GM18498 (cell line): ENCODE results near the gene NPEPL1.

ENCODE experiments used
- ATAC-seq: cut with Tn5 transposase; IDR thresholded peaks from one replicate; pipeline ENCODE4 v1.9.1; 2021; ENCODE audit warnings: mild to moderate bottlenecking, moderate library complexity; ENCODE audit not compliant: unreplicated experiment

The NPEPL1 gene

GRCh38 chr20:58699623-58700107, 7.1 kb downstream of the NPEPL1 start:
- ATAC-seq = no peak

GRCh38 chr20:58700121-58700821, 7.7 kb downstream of the NPEPL1 start:
- ATAC-seq = no peak

- no peak for ATAC-seq
Observed at GRCh38 chr20:58700823-58701222, 8.2 kb downstream of the NPEPL1 start.

DNA sequence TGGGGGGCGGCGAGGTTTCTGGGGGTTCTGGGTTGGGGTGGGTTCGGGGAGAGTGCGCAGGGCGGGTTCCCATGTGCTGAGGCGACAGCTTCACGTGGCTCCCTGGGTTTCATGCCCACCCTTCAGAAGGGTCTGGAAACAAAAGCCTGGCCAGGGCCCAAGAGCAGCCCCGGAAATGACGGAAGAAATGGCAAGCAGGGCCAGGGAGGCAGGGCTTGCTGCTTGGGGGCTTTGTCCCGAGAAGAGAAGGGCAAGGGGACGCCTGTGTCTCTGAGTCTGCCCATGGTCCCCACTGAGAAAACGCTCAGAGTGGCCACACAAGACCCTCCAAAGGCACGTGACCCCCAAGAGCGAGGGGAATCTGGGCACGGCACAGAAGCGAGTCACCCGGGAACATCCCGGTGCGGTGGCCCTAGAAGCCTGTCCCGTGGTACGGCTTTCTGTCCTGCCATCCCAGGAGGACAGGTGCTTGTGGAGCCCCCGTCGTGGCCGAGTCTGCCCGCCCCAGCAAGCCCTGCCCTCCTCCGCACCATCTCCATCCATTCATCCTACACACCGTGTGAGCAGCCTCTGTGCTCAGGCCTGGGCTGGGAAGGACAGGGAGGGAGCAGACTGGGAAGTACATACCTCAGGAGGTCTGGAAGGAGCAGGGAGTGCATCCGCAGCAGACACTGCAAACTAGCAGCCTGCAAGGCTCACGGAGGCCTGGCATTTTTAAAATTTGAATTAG, 9.0 kb downstream of the NPEPL1 start:
- no peak for ATAC-seq

DNA sequence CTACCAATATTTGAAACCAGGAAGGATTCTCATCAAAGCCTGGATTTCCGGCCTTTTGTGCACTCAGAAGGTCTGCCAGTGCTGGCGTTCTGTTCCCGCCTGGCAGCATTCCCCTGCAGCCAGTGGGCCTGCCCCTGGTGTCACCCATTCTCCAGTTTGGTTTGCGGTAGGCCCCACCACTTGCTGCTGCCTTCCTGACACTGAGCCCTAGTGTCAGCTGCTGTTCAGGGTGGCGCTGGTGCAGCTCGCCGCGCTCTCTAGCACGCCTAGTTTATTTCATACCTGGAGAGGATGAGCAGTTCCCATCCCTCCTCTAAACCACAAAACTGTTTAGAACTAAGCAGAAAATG, 9.5 kb downstream of the NPEPL1 start:
- ATAC-seq = no peak

DNA sequence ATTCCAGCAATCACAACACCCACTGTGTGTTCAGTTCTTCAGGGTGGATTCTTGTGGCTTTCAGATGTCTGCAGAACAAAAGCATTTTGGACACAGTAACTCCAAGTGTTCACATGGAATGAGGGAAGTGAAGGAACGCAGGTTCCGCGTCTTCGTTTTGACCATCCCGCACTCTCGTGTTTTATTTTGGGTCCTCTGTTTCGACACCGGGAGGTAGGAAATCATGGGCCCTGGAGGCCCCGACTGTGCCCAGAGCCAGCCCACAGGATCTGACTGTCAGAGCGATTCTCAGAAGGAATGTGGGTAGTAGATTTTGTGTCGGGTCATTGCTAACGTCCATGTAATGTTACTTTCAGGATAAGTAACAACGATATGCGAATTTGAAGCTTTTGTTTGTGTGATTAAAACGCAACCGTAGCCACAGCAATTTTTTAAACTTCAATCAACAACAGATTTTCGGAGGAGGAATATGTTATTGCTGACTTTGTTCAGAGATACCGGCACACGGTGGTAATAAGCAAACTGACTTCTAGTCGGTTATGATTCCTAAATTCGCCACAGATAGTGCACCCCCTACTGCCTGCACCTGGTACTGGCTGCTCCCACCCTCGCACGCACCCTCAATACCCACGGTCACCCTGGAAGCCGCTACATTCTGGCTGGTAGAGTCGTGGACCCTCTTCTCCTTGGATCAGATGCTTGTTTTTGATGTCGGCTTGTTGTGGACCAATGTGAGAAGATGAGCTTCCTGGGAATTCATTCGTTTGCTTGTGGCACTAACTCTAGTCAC, 10.5 kb downstream of the NPEPL1 start:
- no peak for ATAC-seq

GRCh38 chr20:58703765-58704371, 11.3 kb downstream of the NPEPL1 start:
- ATAC-seq = no peak

DNA sequence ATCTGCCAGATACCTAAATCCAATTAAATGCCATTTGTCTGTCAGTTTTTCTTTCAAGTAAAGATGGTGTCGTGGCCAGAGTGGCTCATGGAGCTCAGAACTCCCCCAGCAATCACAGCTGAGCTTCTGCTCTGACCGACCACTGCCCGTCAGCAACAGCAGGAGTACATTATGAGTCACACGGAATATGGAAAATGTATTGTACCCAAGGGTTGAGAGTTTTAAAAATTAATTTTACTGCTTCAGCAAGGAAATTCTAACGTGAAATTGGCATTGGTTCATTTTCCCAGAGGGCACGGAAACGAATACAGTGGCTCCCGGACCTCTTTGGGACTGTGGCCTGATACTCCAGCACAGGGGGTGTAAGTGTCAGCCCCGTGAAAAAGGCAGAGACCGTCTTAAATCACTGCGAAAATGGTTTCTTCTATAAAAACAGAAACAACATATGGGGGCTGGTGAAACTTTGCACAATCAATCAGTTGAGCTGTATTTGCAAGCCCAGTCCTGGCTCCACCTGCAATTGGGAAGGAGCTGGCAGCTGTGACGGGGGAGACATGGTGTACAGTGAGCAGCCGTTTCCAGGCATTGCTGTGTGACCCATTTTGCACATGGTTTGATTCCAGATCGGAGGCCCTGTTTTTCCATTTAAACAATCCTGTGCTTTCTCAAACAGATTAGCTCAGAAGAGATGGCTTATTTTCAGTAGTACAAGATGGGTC, 12.8 kb downstream of the NPEPL1 start:
- no peak for ATAC-seq

- ATAC-seq = no peak
Observed at GRCh38 chr20:58706150-58706892, 13.7 kb downstream of the NPEPL1 start.

DNA sequence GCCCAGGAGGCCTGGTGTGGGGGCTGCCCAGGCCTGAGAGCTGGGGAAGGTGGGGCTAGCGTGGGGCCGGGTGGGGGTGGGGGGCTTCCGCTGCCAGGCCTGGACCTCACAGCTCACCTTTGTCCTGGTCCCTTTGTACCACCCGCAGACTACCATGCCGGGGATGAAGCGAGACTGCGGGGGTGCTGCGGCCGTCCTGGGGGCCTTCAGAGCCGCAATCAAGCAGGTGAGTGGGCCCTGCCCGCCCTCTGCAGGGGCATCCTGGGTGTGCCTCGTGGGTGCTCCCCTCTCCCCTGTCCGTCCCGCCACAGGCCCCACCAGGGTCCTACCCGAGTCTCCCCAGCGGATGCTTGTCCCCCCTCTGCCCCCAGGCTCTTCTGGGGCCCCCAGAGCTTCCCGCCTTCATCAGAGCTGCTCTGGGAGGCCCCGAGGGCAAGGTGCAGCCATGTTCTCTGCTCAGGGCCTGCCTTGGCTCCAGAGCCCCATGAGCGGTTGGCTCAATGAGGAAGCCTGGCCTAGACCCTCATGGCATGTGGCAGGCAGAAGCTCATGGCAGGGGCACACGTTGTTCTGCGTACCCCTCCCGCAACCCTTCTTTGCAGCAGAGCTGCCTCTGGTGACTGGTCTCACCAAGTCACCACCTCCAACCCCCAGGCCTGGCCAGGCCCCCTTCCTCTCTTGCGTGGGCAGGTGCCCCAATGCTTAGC, 14.5 kb downstream of the NPEPL1 start:
- no peak for ATAC-seq

DNA sequence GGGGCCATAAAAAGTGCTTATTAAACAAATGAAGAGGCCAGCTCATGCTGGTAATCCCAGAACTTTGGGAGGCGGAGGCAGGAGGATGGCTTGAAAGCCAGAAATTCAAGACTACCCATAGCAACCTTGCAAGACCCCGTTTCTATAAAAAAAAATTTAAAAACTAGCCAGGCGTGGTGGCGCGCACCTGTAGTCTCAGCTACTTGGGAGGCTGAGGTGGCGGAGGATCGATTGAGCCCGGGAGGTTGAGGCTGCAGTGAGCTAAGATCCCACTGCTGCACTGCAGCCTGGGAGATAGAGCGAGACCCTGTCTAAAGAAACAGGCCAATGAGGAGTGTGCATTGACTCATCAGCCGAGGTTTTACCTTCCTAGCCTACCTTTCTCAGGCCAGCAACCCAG, 15.2 kb downstream of the NPEPL1 start:
- no peak for ATAC-seq

DNA sequence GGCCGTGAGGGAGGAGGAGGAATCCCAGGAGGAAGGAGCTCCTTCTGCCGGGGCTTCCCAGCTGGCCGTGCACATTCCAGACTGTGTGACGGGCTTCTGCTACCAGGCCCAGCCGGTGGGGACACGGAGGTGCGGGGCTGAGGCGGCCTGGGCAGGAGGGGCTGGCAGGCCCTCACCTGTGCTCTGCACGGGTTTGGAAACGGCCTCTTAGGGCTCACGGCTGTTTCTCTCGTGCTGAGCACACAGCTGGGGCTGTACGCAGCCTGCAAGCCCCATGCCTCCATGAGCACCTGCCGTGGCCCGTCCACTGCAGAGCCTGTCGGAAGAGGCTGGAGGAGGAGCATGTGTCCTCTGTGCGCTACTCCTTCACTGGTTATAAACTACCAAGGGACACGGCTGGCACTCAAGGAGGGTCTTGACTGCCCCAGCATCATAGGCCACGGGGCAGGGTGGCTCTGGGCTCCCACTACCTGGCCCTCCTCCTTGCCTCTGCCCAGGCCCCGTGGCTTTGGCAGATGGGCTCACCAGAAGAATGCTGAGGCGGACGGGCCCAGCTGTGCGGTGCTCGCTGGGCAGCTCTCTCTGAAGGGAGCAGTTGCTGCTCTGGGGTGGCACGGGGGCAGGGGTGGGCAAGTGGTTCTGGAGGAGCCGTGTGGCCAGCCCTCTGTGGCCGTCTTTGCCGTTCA, 15.8 kb downstream of the NPEPL1 start:
- no peak for ATAC-seq

- no peak for ATAC-seq
Observed at GRCh38 chr20:58709013-58709702, 16.6 kb downstream of the NPEPL1 start.

- no peak for ATAC-seq
Observed at GRCh38 chr20:58709703-58710039, 17.1 kb downstream of the NPEPL1 start.

DNA sequence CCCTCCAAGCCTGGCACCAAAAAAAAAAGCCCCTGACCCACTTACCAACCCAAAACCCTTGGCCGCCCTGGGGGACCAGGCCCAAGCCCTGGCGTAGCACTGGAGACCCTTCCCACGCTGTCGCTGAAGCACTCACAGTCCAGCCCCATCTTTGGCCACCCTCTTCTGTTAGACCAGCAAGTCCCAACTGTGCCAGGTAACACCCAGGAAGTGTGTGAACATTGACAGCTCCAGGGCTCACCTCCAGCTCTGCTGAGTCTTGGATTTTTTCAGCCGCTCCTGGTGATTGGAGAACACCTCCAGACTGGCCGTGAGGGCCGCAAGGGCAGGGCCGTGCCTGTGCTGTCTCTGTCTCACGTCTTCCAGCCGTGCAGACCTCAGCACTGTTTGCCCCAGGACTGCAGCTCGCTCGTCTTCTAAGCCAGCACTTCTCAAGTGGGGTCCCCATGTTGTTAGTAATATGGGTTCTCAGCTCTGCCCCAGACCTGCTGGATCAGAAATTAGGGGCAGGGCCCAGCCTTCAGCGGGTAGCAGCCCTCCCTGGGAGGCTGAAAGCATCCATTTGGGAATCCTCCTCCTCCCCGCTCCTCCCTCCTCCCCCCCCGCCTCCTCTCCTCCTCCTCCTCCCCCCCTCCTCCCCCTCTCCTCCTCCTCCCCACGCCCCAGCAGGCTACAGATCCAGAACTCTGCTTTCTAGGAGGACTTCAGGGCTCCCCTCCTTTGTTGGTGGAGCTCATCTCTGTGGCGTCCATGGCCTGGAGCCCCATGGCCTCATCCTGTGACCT, 18.1 kb downstream of the NPEPL1 start:
- no peak for ATAC-seq

DNA sequence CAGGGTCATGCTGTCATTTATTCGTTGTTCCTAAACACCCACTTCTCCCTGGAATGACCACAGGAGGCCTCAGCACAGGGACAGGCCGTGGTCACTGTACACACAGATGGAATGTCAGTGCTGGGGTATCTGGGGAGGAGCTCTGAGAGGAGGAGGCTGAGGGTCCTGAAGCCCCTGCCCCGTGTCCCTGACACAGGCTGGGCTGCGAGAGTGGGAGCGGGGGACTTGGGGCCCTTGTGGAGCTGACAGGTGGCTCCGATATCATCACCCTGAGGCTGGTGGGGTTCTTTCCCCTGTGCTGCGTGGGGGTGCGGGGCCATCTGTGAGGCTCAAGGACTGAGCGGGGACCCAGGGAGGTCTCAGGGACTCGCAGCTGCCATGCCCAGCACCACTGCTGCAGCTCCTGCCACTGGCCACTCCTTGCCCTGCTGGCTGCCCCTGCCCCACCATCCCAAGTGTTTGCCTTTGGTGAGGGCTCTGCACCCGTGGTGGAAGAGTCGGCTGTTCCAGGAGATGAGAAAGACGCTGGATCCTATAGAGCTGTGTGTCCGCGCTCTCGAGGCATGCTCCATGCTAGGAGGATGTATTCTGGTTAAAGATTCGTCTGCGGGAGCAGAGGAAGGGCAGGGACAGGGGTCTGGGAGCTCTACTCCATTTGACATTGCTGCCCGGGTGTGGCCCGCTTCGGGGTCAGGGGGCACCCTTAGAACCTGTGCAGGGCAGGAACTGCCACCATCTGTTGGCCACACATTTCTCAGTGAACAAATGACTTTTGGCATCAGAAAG, 18.9 kb downstream of the NPEPL1 start:
- no peak for ATAC-seq
